Measurements from ENCODE around the gene C2CD2. TPM values are rescaled to one million over a fixed set of nuclear protein-coding genes. Genes with fewer than 3 reads are reported as not detected.

Gene C2CD2
- polyA plus RNA-seq, 3 donors, result 9.1 to 52.1 (median 14.8) TPM

DNA sequence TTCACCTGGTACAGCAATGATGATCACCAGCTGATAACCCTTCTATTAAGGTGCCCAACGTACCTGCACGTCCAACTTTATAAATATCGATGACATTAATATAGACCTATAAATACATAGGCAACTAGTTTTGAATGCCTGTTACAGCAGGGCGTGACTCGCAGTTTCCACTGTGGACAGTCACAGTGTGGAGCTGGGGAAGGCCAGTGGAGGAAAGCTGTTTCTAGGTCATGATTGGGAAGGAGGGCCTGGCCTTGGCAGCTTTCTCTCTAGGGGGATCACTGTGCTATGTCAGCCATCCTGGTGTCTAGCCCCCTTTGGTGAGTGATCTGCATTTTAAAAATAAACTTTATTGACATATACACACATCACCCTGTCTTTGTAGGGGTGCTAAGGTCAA, 70.2 kb downstream of the C2CD2 start:
- H3K27ac ChIP-seq (ENCODE audit: low read depth, low read length), result no peak overlapping the region
- 89 to 93% (median 92%) methylated on average over 5 of the region's 5 CpGs for WGBS, 3 donors

GRCh38 chr21:41881051-41881450, 72.8 kb downstream of the C2CD2 start:
- no peak overlapping the region for H3K27ac ChIP-seq (ENCODE audit: low read depth, low read length)
- 82 to 93% (median 84%) methylated on average over 6 of the region's 6 CpGs for WGBS, 3 donors

DNA sequence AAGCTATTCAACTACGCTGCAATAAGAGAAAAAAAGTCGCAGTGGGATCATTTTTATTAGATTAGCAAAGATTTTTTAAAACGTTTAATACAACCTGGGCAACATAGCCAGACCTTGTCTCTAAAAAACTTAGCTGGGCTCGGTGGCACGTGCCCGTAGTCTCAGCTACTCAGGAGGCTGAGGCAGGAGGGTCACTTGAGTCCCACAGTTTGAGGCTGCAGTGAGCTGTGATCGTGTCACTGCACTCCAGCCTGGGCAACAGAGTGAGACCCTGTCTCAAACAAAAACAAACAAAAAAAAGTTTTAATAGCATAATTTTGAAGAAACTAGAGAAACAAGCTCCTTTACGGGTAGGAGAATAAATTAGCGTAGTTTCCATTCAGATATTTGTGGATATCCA, 73.7 kb downstream of the C2CD2 start:
- 85 to 89% (median 89%) methylated on average over 9 of the region's 9 CpGs for WGBS, 3 donors
- H3K27ac ChIP-seq (ENCODE audit: low read depth, low read length), result no peak overlapping the region

DNA sequence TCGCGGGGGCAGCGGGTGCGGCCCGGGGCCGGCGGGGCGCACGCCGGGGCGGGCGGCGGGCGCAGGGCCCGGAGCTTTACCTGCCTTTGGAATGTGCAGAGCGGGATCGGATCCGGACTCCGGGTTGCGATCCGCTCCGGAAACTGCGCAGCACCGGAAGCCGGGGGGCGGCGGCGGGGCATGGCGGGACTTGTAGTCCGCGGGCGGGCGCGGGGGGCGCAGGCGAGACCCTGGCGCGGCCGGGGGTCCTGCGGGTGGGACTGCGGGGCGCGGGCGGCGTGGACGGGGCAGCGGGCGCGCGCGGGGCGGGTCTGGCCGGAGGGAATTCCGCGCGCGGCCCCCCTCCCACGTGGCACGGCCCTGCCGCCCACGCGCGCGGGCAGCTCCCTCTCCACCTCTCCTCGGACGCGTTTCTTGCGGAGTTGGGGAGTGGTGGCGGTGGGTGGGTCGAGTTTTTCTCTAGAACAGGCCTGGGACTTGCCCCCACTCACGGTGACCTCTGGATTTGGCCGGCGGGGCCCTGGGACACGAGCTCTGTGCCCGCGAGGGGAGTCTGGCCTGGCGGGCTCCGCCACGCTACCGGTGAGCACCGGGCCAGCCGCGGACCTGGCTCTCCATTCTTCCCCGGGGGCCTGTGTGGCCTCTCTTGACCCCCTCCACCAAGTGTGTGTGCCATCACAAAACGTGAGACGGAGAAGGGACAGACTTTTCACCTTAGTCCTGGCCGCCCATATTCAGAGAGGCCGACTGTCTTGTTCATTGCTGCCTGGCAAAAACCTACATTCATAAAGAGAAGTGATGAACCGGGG, 74.4 kb downstream of the C2CD2 start, which contains the start of gene PRDM15:
Gene PRDM15 (minus strand): TSS at position 155 of the 809 bp plus-strand sequence. CDS start 18,981 bp downstream, outside the sequence.
- H3K27ac ChIP-seq (ENCODE audit: low read depth, low read length), result peak within 1 kb of the TSS; percentile 59
- 1 to 2% (median 2%) methylated on average over 42 to 89 of the region's 89 CpGs for WGBS, 3 donors

- WGBS, 3 donors, result 0 to 1% (median 1%) methylated on average over 32 to 64 of the region's 65 CpGs
- peak overlapping the region; percentile 48 for H3K27ac ChIP-seq (ENCODE audit: low read depth, low read length)
Observed at GRCh38 chr21:41878831-41879189, 75.0 kb downstream of the C2CD2 start.

DNA sequence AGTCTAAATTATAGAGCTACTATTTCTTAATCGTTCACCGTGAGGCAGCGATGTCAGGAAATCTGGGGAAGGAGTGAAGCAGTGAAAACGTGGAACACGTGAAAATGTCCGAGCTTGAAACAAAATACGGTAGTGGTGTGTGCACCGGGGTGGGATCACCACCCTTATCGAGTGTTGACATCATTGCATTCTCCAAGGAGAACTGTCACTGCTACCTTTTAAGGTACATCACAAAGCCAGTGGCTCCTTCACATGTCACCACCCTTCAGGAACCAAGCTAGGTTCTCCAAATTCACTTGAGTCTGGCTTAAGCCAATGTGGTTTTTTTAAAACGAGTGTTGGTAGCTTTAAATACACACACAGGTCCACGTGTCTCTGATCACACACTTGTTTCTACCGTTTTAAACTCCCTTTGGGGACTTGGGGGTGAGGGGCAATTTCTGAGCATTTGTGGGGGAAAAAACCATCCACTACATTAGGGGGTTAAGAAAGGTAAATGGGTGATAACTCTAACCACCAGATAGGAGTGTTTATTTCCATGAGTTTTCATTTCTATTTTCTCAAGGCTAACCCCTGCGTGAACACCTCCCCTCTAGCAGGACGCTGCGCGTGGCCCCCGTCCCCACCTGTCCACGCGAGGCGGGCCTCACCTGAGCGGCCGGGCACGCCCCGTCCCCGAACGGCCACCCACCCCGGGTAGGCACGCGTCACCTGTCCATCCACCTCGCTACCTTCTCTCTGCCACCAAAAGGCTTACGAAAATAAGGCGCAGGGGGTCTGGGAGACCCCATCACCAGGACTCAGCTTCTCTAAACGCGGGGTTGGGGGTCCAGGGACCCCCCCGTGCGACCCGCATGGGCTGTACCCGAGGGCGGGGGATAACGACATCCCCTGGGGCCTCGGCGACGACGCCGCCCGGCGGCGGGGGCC, 75.7 kb downstream of the C2CD2 start:
- 0 to 1% (median 1%) methylated on average over 43 to 48 of the region's 48 CpGs for WGBS, 3 donors

GRCh38 chr21:41876928-41877652, 76.7 kb downstream of the C2CD2 start:
- 91 to 92% (median 92%) methylated on average over 11 of the region's 11 CpGs for WGBS, 3 donors
- no peak overlapping the region for H3K27ac ChIP-seq (ENCODE audit: low read depth, low read length)

More for the DNA sequence above, 75.7 kb downstream of the C2CD2 start:
- no peak overlapping the region for H3K27ac ChIP-seq (ENCODE audit: low read depth, low read length)

- 92 to 95% (median 94%) methylated on average over 8 of the region's 8 CpGs for WGBS, 3 donors
- no peak overlapping the region for H3K27ac ChIP-seq (ENCODE audit: low read depth, low read length)
Observed at GRCh38 chr21:41876396-41876795, 77.4 kb downstream of the C2CD2 start.

DNA sequence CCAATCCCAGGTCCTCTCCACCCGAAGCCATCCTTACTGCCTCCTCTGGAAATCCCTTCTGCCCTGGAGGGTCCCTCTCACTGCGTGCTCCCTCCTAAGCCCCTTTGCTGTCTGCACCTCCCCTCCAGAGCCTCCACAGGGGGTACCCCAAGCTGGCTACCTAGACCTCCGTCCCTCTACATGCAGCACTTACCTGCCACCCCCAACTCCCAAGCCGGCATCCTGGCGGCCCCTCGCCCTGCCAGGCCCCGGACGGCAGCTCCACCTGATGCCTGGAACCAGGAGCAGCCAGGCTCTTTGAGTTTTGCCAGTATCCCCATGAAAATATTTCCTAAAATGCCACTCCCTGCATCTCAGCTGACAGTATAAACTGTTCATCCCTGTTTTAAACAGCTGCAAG, 78.7 kb downstream of the C2CD2 start:
- H3K27ac ChIP-seq (ENCODE audit: low read depth, low read length), result no peak overlapping the region
- 94 to 98% (median 96%) methylated on average over 8 of the region's 8 CpGs for WGBS, 3 donors

- 82 to 88% (median 83%) methylated on average over 11 of the region's 11 CpGs for WGBS, 3 donors
Observed at GRCh38 chr21:41874611-41875010, 79.2 kb downstream of the C2CD2 start.

GRCh38 chr21:41873426-41873825, 80.4 kb downstream of the C2CD2 start:
- 89 to 94% (median 92%) methylated on average over 6 of the region's 6 CpGs for WGBS, 3 donors
- no peak overlapping the region for H3K27ac ChIP-seq (ENCODE audit: low read depth, low read length)

More at GRCh38 chr21:41874611-41875010, 79.2 kb downstream of the C2CD2 start:
- H3K27ac ChIP-seq (ENCODE audit: low read depth, low read length), result no peak overlapping the region

DNA sequence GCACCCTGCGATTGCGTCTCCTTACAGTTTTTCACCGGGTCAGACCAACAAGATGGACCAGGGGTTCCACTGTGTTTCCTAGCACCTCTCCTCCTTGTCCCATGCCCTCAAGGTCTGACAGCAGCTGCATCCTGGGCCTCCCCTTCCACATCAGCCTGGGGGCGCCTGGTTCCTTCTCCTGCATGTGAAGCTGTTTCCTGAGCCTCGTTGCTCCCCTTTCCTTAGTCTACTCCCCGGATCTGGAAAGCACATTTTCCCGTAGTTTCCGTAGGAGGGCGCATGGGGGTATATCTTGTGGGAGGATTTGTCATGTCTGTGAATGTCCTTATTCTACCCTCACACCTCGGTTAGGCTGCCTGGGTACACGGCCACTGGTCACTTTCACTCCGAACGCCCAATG, 80.8 kb downstream of the C2CD2 start:
- WGBS, 3 donors, result 74 to 88% (median 88%) methylated on average over 13 of the region's 13 CpGs
- no peak overlapping the region for H3K27ac ChIP-seq (ENCODE audit: low read depth, low read length)

DNA sequence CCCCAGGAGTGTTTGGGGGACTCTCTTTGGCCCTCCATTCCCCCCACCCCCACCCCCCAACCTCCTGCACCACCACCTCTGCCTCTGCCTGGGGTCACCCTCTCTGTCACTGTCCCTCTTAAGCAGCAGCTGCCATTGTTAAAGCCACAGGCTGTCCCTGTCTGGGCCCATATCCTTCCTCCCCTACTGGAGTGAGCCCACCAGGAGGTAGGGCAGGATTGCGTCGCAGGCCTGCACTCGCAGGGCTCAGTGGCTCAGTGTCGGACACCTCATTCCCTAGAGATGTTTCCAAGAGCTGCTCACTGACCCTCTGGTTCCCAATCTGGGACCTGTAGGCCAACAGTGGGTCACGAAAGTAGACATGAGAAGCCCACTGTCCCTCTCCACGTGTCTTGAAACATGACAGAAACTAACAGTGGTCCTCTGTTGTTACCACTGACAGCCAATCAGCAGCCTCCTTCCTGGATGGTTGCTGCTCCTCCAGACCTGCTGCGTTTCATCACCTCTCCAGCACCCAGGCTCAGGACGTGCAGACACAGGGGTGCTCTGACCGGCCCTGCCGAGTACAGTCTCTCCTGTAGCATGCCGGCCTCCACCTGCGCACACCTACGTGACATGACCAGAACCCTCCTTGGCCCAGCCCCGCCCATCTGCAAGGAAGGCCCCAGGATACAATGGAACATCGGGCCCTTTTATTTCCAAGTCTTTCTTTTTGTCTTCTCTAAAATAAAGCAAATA, 82.4 kb downstream of the C2CD2 start:
- 89 to 93% (median 90%) methylated on average over 15 of the region's 15 CpGs for WGBS, 3 donors
- no peak overlapping the region for H3K27ac ChIP-seq (ENCODE audit: low read depth, low read length)

DNA sequence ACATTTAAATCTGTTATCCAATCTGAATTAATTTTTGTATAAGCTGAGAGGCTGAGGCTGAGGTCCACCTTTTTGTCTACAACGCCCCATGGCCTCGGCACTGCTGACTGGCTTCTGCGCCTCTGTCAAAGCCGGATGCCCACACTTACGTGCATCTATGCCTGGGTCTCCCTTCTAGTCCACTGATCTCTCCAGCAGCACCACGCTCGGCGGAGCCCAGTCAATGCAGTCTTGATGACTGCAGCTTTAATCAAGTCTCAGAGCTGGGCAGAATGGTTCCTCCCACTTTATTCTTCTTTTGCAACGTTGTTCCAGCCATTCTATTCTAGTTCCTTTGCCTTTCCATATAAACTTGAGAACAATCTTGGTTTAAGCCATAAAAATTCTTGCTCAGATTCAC, 84.0 kb downstream of the C2CD2 start:
- no peak overlapping the region for H3K27ac ChIP-seq (ENCODE audit: low read depth, low read length)
- WGBS, 3 donors, result 88 to 92% (median 92%) methylated on average over 9 of the region's 9 CpGs

GRCh38 chr21:41868062-41868710, 85.6 kb downstream of the C2CD2 start:
- H3K27ac ChIP-seq (ENCODE audit: low read depth, low read length), result no peak overlapping the region
- 50 to 70% (median 64%) methylated on average over 10 of the region's 10 CpGs for WGBS, 3 donors

- H3K27ac ChIP-seq (ENCODE audit: low read depth, low read length), result no peak overlapping the region
- WGBS, 3 donors, result 95 to 96% (median 95%) methylated on average over 8 of the region's 8 CpGs
Observed at GRCh38 chr21:41867313-41867712, 86.5 kb downstream of the C2CD2 start.

DNA sequence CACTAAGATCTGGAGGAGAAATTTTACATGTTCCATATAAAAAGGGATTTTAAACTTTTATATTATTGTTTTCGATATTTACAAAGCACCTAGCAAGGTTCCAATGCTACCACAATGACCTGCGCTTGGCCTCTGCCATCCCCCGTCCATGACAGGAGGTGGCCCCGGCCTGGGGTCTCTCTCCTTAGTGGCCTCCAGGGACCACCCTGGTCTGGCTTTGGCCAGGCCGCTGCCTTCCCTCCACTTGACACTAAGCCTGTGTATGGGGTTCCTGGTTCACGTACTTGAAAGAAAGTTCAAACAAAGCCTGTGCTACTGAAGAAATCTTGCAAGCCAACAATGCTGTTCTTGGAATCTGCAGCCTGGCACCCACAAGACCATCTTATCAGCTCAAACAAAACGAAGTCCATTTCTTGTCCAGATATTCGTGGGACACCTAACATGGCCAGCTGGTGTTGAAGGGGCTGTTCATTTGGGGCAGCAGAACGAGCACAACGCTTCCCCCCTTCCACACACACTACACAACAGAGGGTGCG, 87.5 kb downstream of the C2CD2 start:
- no peak overlapping the region for H3K27ac ChIP-seq (ENCODE audit: low read depth, low read length)
- 47 to 91% (median 68%) methylated on average over 11 of the region's 11 CpGs for WGBS, 3 donors
